Measurements from ENCODE around the gene RANBP10. TPM values are rescaled to one million over a fixed set of nuclear protein-coding genes. Genes with fewer than 3 reads are reported as not detected.

Gene RANBP10
- total and polyA plus RNA-seq, 2 of the 13 experiments (the other 11 are each of a cell fraction or from before 2014, with no cell fraction given), result 9.2 to 22.7 TPM

GRCh38 chr16:67841816-67842508, 35.6 kb upstream of the RANBP10 start, which contains the start of gene THAP11 (continued):
- TF ChIP-seq, protein P1, sequence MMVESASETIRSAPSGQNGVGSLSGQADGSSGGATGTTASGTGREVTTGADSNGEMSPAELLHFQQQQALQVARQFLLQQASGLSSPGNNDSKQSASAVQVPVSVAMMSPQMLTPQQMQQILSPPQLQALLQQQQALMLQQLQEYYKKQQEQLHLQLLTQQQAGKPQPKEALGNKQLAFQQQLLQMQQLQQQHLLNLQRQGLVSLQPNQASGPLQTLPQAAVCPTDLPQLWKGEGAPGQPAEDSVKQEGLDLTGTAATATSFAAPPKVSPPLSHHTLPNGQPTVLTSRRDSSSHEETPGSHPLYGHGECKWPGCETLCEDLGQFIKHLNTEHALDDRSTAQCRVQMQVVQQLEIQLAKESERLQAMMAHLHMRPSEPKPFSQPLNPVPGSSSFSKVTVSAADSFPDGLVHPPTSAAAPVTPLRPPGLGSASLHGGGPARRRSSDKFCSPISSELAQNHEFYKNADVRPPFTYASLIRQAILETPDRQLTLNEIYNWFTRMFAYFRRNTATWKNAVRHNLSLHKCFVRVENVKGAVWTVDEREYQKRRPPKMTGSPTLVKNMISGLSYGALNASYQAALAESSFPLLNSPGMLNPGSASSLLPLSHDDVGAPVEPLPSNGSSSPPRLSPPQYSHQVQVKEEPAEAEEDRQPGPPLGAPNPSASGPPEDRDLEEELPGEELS (CRISPR knock-in tag; IDR thresholded peaks at IDR 0.05), result peak; percentile 34; the same call in 1 of the 2 replicates
- TF ChIP-seq HDAC2 (CRISPR knock-in tag; IDR thresholded peaks at IDR 0.05), result peak; percentile 28; the same call in 1 of the 2 replicates
- TF ChIP-seq GABPB1 (CRISPR knock-in tag; IDR thresholded peaks at IDR 0.05), result peak; percentile 94
- TF ChIP-seq, protein P2, sequence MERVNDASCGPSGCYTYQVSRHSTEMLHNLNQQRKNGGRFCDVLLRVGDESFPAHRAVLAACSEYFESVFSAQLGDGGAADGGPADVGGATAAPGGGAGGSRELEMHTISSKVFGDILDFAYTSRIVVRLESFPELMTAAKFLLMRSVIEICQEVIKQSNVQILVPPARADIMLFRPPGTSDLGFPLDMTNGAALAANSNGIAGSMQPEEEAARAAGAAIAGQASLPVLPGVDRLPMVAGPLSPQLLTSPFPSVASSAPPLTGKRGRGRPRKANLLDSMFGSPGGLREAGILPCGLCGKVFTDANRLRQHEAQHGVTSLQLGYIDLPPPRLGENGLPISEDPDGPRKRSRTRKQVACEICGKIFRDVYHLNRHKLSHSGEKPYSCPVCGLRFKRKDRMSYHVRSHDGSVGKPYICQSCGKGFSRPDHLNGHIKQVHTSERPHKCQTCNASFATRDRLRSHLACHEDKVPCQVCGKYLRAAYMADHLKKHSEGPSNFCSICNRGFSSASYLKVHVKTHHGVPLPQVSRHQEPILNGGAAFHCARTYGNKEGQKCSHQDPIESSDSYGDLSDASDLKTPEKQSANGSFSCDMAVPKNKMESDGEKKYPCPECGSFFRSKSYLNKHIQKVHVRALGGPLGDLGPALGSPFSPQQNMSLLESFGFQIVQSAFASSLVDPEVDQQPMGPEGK (CRISPR knock-in tag; IDR thresholded peaks at IDR 0.05), result peak; percentile 46; the same call in 1 of the 2 replicates
- TF ChIP-seq, protein P3, sequence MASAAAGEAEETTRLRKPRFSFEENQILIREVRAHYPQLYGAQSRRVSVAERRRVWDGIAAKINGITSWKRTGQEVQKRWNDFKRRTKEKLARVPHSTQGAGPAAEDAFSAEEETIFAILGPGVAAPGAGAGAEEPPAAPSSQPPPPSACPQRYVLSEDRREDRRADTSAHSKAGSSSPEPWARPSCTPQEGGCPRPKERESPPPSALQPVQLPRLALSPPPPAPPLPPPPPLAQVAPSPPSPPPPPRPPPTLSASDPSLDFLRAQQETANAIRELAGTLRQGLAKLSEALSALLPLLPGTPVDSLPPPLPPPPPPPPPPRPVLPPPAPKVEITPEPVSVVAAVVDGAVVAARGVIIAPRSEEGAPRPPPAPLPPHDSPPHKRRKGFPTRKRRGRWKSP (CRISPR knock-in tag; IDR thresholded peaks at IDR 0.05), result no peak
- TF ChIP-seq MED8 (CRISPR knock-in tag; IDR thresholded peaks at IDR 0.05; ENCODE audit: insufficient replicate concordance), result no peak
- TF ChIP-seq TARDBP (CRISPR knock-in tag; IDR thresholded peaks at IDR 0.05), result peak; percentile 88
- no peak for TF ChIP-seq EHMT2 (IDR thresholded peaks at IDR 0.05; ENCODE audit: borderline replicate concordance, low read depth, low read length)
- no peak for TF ChIP-seq TRIM24 (CRISPR knock-in tag; IDR thresholded peaks at IDR 0.05)
- no peak; the same call in 1 of the 2 replicates for TF ChIP-seq ZNF138 (CRISPR knock-in tag; IDR thresholded peaks at IDR 0.05; ENCODE audit: low read depth)
- no peak for TF ChIP-seq PBX3 (CRISPR knock-in tag; IDR thresholded peaks at IDR 0.05; ENCODE audit: borderline replicate concordance)
- TF ChIP-seq TRIM22 (IDR thresholded peaks at IDR 0.05), result no peak
- TF ChIP-seq ATAD3A (CRISPR knock-in tag; IDR thresholded peaks at IDR 0.05), result no peak
- no peak for TF ChIP-seq PBX2 (CRISPR knock-in tag; IDR thresholded peaks at IDR 0.05)
- no peak; the same call in 1 of the 2 replicates for TF ChIP-seq ZSCAN25 (CRISPR knock-in tag; IDR thresholded peaks at IDR 0.05)
- no peak for TF ChIP-seq NFE2L2 (IDR thresholded peaks at IDR 0.05; ENCODE audit: low read length)
- TF ChIP-seq ZNF251 (CRISPR knock-in tag; IDR thresholded peaks at IDR 0.05), result no peak
- TF ChIP-seq RBAK (CRISPR knock-in tag; IDR thresholded peaks at IDR 0.05), result no peak
- no peak; the same call in none of the 2 replicates for TF ChIP-seq ZNF280B (CRISPR knock-in tag; IDR thresholded peaks at IDR 0.05; ENCODE audit: borderline replicate concordance)

All from HepG2 (cell line).